Epithelial cell of esophagus (primary cell): ENCODE data around the gene WDR4.
"Not testable (repeated sequence)": the region's sequence is repeated elsewhere in the genome, so short reads cannot be mapped to it uniquely, and the experiment has no call there.

Experiments
- DNase-seq: peaks from one replicate; pipeline ENCODE4 v3.0.0; 2010; ENCODE audit warnings: low read depth
- H3K4me3 ChIP-seq: 2 replicates; pipeline ENCODE4 v1.5.1; 2011; ENCODE audit warnings: mild to moderate bottlenecking, low read length, control low read depth
- TF ChIP-seq, protein P1 (sequence below): IDR thresholded peaks from 2 replicates; pipeline ENCODE4 v1.5.1; 2011; ENCODE audit warnings: low read depth, mild to moderate bottlenecking, low read length, control low read depth, inconsistent platforms; ENCODE audit not compliant: insufficient read depth; ENCODE audit errors: missing control alignments

Gene WDR4

DNA sequence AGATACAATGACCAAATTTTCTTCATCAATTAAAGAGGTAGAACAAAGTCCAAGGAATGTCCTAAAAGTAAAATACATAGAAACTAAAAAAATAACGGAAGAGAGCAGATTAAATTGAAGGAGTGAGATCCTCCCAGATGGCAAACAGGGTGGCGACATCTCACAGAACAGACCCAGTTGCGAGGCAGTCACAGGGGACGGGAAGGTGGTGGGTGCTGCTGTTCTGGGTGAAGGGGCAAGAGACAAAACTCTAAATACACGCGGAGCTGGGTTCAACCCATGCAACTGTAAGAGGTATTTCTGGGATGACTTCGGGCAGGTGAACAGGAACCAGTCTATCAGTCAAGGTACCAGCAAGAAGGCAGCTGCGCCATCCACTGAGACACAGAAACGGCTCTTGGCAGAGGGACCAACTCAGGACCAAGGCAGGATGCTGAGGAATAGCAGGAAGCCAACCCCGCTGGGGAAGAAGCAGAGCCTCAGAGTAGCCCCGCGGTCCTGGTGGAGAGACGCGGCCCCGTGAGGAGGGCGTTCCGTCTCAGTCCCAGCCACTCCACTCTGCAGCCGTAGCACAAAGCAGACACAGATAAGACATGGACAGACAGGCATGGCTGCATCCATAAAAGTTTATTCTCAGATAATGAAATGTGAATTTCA lies 32.2 kb downstream of the WDR4 start:
- no peak for DNase-seq
- TF ChIP-seq, protein P1, sequence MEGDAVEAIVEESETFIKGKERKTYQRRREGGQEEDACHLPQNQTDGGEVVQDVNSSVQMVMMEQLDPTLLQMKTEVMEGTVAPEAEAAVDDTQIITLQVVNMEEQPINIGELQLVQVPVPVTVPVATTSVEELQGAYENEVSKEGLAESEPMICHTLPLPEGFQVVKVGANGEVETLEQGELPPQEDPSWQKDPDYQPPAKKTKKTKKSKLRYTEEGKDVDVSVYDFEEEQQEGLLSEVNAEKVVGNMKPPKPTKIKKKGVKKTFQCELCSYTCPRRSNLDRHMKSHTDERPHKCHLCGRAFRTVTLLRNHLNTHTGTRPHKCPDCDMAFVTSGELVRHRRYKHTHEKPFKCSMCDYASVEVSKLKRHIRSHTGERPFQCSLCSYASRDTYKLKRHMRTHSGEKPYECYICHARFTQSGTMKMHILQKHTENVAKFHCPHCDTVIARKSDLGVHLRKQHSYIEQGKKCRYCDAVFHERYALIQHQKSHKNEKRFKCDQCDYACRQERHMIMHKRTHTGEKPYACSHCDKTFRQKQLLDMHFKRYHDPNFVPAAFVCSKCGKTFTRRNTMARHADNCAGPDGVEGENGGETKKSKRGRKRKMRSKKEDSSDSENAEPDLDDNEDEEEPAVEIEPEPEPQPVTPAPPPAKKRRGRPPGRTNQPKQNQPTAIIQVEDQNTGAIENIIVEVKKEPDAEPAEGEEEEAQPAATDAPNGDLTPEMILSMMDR, result no peak

DNA sequence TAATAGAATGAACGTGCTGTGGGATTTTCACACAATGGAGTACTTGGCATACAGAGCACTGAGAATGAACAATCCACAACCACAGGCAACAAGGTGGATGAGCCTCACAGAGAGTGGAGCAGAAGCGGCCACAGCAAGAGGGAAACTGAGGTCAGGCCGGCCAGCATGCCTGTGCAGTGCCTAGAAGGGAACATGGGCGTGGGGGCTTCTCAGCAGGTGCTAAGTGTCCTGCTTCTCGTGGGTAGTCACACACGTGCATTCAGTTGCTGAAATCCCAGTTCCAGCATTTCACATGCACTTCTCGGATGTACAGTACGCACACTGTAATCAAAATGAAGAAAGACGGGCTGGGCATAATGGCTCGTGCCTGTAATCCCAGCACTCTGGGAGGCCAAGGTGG lies 33.1 kb downstream of the WDR4 start:
- no peak overlapping the region for H3K4me3 ChIP-seq
- TF ChIP-seq, protein P1, result no peak
- no peak for DNase-seq

More for the DNA sequence above, 32.2 kb downstream of the WDR4 start:
- H3K4me3 ChIP-seq, result no peak overlapping the region

DNA sequence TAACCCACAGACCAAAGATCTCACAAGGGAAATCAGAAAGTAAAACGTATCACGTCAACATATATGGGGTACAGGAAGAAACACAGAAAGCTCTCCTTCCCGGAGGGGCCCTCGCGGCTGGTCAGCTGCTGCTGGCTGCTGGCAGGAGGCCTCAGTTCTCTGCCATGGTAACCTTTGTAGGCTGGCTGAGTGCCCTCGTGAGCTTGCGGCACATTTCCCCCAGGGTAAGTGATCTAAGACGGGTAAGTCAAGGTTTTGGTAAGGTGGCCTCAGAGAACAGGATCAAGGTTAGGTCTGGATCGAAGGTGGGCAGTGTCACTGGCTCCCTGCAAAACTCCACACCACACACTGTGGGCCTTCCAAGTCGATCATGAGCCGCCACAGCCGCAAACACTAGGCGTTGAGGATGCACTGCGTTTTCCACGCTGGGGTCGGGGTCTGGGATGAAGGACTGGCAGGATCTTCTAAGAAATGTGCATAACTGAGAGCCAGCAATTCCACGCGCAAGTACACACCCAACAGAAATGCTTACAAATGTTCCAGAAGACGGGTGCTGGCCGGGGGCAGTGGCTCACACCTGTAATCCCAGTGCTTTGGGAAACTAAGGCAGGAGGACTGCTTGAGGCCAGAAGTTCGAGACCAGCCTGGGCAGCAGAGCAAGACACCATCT lies 33.9 kb downstream of the WDR4 start:
- no peak for DNase-seq
- no peak overlapping the region for H3K4me3 ChIP-seq
- TF ChIP-seq, protein P1, result no peak

DNA sequence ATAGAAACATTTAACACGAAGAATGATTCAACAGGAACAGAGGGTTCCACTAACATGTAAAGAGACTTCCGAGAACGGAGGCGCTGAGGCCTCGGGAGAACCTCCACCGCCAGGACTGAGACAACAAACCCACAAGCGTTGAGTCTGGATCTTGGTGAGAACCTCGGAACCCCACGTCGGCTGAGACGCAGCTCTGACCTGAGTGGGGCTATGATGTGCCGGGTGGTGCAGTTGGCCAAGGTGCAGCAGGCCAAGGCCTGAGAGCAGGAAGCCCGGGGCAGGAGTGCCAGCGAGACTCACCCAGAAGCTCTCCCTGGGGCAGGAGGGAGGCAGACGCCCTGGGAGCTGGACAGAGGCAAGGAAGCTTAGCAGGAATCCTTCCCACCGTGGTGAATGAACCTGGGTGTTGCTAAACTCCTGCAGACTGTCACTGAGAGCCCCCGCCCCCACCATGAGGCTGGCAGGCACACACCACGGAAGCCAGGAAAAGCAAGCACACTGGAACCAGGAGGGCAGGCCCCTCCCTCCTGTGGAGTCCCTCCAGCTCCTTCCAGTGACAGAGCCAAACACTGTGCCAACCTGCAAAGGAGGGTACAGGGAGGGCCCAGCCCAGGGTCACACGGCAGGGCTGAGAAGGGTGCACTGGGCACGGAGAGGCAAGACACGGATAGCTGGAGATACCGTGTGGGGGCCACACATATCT lies 34.8 kb downstream of the WDR4 start:
- H3K4me3 ChIP-seq, result no peak overlapping the region
- TF ChIP-seq, protein P1, result no peak
- DNase-seq, result no peak

DNA sequence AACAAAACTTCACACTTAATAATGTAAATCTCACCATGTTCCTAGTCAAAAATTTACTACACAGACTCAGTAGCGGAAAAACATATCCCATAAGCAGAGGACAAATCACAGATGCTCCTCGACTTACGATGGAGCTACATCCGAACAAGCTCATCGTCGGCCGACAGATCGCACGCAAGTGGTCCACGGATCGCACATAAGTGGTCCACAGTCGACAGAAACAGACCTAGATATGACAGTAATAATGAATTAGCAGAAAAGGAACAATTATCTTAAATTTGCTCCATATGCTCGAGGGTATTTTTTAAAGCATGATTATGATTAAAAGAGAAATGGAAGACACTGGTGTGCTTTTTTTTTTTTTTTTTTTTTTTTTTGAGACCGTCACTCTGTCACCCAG lies 36.3 kb downstream of the WDR4 start:
- TF ChIP-seq, protein P1, result no peak
- no peak overlapping the region for H3K4me3 ChIP-seq
- DNase-seq, result no peak

DNA sequence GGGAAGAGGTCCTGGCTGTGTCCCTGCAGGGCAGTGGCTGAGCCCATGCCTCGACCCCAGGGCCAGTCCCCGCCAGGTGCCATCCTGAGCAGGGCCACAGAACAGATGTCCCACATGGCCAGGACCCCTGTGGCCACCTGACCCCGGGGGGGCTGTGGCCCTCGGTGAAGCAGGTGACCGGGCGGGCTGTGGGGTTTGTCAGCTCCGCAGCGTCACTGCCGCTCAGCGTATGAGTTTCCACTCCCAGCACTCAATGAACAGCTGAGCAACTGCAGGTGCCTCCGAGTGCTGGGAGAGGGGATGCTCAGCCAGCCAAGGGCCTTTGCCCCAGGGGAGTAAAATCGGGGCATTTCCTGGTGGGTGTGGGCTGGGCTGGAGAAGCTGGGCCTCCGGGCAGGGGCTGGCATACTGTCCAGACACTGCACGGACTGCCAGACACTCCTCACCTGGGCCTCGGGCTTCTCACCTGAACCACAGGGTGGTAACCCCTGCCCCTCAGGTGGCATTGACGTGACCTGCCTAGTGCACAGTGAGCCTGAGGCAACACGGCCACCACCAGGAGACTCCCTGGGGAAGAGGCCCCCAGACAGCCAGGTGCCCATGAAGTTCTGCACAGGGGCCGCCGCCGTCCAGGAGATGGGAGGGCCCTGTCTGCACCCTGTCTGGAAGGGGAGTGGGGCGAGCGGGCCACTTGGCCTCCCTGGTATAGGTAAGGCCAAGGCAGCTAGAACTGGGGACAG lies 37.3 kb downstream of the WDR4 start:
- DNase-seq, H3K4me3 ChIP-seq: not testable (repeated sequence)
